WI38 (cell line): ENCODE measurements around the gene HERC3.

Experiments
- H3K4me3 ChIP-seq: 2 replicates; pipeline ENCODE4 v1.5.1; 2011; ENCODE audit warnings: low read depth, mild to moderate bottlenecking, control low read depth, low read length
- CTCF ChIP-seq: IDR thresholded peaks from 2 replicates; pipeline ENCODE4 v1.5.1; 2012; ENCODE audit warnings: low read depth, mild to moderate bottlenecking, control low read depth, low read length

The HERC3 gene

GRCh38 chr4:88745581-88746163 is 153.4 kb downstream of the HERC3 start:
- H3K4me3 ChIP-seq, result no peak overlapping the region
- no peak for TF ChIP-seq CTCF

- no peak overlapping the region for H3K4me3 ChIP-seq
- no peak for TF ChIP-seq CTCF
Observed at GRCh38 chr4:88746206-88746605, 153.9 kb downstream of the HERC3 start.

GRCh38 chr4:88747351-88747750 is 155.1 kb downstream of the HERC3 start:
- TF ChIP-seq CTCF, result no peak
- no peak overlapping the region for H3K4me3 ChIP-seq

GRCh38 chr4:88750369-88750768 is 158.1 kb downstream of the HERC3 start:
- TF ChIP-seq CTCF, result no peak
- no peak overlapping the region for H3K4me3 ChIP-seq

GRCh38 chr4:88751258-88752075 is 159.2 kb downstream of the HERC3 start:
- no peak for TF ChIP-seq CTCF
- H3K4me3 ChIP-seq, result no peak overlapping the region

GRCh38 chr4:88752076-88752463 is 159.8 kb downstream of the HERC3 start:
- H3K4me3 ChIP-seq, result no peak overlapping the region
- TF ChIP-seq CTCF, result no peak

- H3K4me3 ChIP-seq, result no peak overlapping the region
- no peak for TF ChIP-seq CTCF
Observed at GRCh38 chr4:88752754-88753153, 160.5 kb downstream of the HERC3 start.
